Body of pancreas (tissue), 4 donors: Measurements from ENCODE around the gene PPRC1. TPM values are rescaled to one million over a fixed set of nuclear protein-coding genes. Genes with fewer than 3 reads are reported as not detected.

Experiments
- ATAC-seq: fragments of 150-250 bp; one replicate; pipeline ENCODE4 v1.9.1; 2016
- DNase-seq, 4 donors: peaks; one replicate each; pipeline ENCODE4 v3.0.0-alpha.2; 2019
- H3K27ac ChIP-seq, 4 donors: fragments of 200-600 bp; sonication (generic); 1 replicate in 3 of 4; 2 replicates in 1 of 4; pipeline versions ENCODE4 v1.5.1 to v1.6.1; 2016 to 2019; ENCODE audit warnings: mild to moderate bottlenecking in 1 of 4, mixed read lengths in 1 of 4, moderate library complexity in 1 of 4
- H3K27me3 ChIP-seq, 2 donors: fragments of 200-600 bp; sonication (generic); one replicate each; pipeline ENCODE4 v1.6.0; 2016; ENCODE audit warnings: mild to moderate bottlenecking in 1 of 2
- H3K36me3 ChIP-seq, 2 donors: fragments of 200-600 bp; sonication (generic); replicated peaks in 1 of 2; 2 replicates each; pipeline ENCODE4 v1.5.1; 2016; ENCODE audit warnings: low read depth in 2 of 2; ENCODE audit not compliant: insufficient read depth in 1 of 2
- H3K4me1 ChIP-seq: fragments of 200-600 bp; sonication (generic); one replicate; pipeline ENCODE4 v1.6.0; 2016
- H3K4me3 ChIP-seq, 2 donors: fragments of 200-600 bp; sonication (generic); 1 replicate in 1 of 2; 2 replicates in 1 of 2; pipeline ENCODE4 v1.5.1; 2016 to 2019
- H3K9me3 ChIP-seq, 3 donors: fragments of 200-600 bp; sonication (generic); 1 replicate in 2 of 3; 2 replicates in 1 of 3; pipeline ENCODE4 v1.5.1; 2016
- POLR2A ChIP-seq, 3 donors: fragments of 450-650 bp; IDR thresholded peaks; one replicate each; pipeline ENCODE4 v1.6.1; 2016; ENCODE audit warnings: antibody characterized with exemption in 3 of 3, mild to moderate bottlenecking in 2 of 3
- WGBS, 2 donors: methylation state at CpG; one replicate each; pipeline ENCODE4 v1.1.5; 2017; 5-methylcytosine and 5-hydroxymethylcytosine counted together
- intact Hi-C: fragments of 100-400 bp; cut with DNase I; formaldehyde crosslinking; loops from one replicate; pipeline ENCODE4 v1.15.1; 2023
- total RNA-seq, 2 donors: library from RNA; depleted of rRNA; stranded (reverse); fragments of >200 nt; gene quantifications; one replicate each; pipeline ENCODE4 v1.1.0, GENCODE V29; 2016
- TF ChIP-seq, protein P1 (sequence below), 7 experiments: fragments of 450-650 bp in 4 of 7; fragments of 200-600 bp in 3 of 7; sonication (generic) in 3 of 7; IDR thresholded peaks; one replicate each; pipeline ENCODE4 v1.5.1; 2016 to 2019; ENCODE audit warnings: antibody characterized with exemption in 7 of 7

Gene PPRC1
- total RNA-seq, 2 donors from 2014 or later: 17.9 to 37.6 TPM

DNA sequence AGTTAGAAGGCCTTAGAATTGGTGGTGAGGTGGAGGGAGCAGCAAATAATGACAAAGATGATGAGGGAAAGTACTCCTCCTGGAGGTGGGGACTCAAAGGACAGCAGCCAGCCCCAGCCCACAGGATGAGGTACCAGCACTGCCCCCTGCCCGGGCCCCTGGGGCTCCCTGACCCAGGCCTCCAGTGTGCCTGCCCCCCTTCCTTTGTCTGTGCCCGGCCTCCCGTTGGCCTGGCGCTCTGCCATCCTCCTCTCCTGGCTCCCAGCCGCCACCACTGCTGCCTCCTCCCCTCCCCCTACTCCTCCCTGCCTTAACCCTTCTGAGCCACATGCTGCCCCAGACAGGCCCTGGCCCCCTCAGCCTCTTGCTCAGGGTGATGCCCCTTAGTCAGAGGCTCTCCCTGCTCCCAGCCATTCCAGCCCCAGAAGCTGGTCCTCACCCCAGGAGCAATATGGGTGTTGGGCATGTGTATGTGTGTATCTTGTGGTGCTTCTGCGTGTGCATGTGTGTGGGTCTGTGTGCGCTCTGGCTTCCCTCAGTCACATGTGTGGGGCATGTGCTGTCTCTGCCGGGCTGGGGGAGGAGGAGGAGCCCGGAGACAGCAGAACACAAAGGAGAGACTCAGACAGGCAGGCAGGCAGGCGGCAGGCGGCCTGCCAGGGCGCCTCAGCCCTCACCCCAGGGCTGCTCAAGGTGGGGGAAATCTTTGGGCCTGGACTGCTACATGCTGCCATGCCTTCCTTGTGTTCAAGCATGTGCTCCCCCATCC lies 15.3 kb upstream of the PPRC1 start:
- intact Hi-C loops: no loop called here
- 2 to 8% methylated on average over 8 to 12 of the region's 12 CpGs for WGBS, 2 donors
- TF ChIP-seq POLR2A (IDR thresholded peaks at IDR 0.05): peak in 1 of 3 donors; percentile 8
- TF ChIP-seq, protein P1, sequence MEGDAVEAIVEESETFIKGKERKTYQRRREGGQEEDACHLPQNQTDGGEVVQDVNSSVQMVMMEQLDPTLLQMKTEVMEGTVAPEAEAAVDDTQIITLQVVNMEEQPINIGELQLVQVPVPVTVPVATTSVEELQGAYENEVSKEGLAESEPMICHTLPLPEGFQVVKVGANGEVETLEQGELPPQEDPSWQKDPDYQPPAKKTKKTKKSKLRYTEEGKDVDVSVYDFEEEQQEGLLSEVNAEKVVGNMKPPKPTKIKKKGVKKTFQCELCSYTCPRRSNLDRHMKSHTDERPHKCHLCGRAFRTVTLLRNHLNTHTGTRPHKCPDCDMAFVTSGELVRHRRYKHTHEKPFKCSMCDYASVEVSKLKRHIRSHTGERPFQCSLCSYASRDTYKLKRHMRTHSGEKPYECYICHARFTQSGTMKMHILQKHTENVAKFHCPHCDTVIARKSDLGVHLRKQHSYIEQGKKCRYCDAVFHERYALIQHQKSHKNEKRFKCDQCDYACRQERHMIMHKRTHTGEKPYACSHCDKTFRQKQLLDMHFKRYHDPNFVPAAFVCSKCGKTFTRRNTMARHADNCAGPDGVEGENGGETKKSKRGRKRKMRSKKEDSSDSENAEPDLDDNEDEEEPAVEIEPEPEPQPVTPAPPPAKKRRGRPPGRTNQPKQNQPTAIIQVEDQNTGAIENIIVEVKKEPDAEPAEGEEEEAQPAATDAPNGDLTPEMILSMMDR (IDR thresholded peaks at IDR 0.05): no peak
- Histone ChIP-seq H3K9me3 (no peaks in the 10 kb centered on the region), H3K27me3 (no peaks in the 10 kb centered on the region), H3K27ac (peak overlapping the region; percentile 92 to 94 (median 93)), H3K4me1 (peaks cover 74% of the 10 kb centered on the region), H3K4me3 (no peak overlapping the region), H3K36me3 (no peaks in the 10 kb centered on the region)
- ATAC-seq: peak; percentile 25
- DNase-seq: peak; percentile 85 to 92 (median 88)

DNA sequence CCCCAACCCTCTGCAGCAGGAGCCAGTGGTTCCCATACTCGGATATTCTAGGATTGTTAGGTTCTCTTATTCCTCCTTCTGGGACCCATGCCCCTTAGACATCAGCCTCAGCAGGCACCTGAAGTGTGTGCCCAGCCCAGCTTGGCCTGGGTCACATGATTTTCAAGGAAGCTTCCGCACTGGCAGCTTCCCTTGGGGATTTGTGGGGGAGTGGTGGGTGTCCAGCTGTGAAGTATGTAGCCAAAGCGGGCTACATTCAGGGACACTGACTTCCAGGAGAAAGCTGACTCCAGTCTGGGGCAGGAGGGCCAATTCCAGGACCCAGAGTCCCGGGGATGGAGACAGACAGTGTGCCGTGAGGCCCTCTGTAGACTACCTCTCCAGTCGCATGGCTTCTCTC lies 14.0 kb upstream of the PPRC1 start:
- Histone ChIP-seq H3K4me3 (peak overlapping the region in 1 of 2 donors; percentile 67), H3K9me3 (no peaks in the 10 kb centered on the region), H3K27ac (peak overlapping the region; percentile 92 to 94 (median 93)), H3K27me3 (no peaks in the 10 kb centered on the region), H3K36me3 (no peaks in the 10 kb centered on the region), H3K4me1 (peaks cover 61% of the 10 kb centered on the region)
- DNase-seq (peak in 3 of 4 donors; percentile 34 to 38 (median 35)), ATAC-seq (no peak)
- intact Hi-C loops: no loop called here
- 5 to 7% methylated on average over 2 to 6 of the region's 6 CpGs for WGBS, 2 donors
- no peak for TF ChIP-seq POLR2A (IDR thresholded peaks at IDR 0.05)
- TF ChIP-seq, protein P1 (IDR thresholded peaks at IDR 0.05): no peak

DNA sequence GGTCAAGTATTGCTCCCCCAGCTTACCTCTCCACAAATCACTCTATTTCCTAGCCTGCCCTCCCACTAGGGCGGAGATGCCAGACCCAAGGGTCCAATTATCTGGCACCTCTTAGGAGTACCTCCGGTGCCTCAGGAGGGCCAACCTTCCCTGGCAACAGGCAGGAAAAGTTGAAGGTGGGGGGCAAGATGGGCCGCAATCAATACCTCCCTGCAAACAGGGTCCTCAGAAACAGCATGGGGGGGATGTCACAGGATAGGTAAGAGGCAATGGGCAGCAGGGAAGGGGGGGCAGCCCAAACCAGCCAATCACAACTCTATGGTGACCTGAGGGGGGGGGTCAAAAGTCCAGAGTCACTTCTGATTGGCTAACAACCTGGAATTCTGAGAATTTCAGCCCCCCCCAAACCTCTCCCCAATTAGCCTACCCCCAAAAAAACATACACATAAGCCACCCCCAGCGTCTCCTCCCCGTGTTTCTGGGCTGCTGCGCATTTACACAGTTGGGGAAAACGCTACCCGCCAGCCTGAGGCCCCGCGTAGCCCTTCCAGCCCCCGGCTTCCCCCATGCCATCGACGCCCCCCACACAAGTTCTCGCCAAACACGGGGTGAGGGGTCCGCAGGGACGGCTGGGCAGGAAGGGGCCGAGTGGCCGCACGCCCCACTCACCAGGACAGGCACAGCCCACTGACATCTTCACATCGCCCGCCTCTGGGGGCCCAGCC lies 13.3 kb upstream of the PPRC1 start:
- 0% methylated on average over 6 to 16 of the region's 22 CpGs for WGBS, 2 donors
- DNase-seq: peak; percentile 62 to 80 (median 71)
- Histone ChIP-seq H3K4me1 (peaks cover 56% of the 10 kb centered on the region), H3K9me3 (no peaks in the 10 kb centered on the region), H3K36me3 (no peaks in the 10 kb centered on the region), H3K27ac (peak overlapping the region; percentile 92 to 94 (median 93)), H3K27me3 (no peaks in the 10 kb centered on the region), H3K4me3 (peak overlapping the region; percentile 62 to 67)
- intact Hi-C loops: no loop called here
- no peak for TF ChIP-seq POLR2A (IDR thresholded peaks at IDR 0.05)
- TF ChIP-seq, protein P1 (IDR thresholded peaks at IDR 0.05): no peak
- ATAC-seq: peak; percentile 37

DNA sequence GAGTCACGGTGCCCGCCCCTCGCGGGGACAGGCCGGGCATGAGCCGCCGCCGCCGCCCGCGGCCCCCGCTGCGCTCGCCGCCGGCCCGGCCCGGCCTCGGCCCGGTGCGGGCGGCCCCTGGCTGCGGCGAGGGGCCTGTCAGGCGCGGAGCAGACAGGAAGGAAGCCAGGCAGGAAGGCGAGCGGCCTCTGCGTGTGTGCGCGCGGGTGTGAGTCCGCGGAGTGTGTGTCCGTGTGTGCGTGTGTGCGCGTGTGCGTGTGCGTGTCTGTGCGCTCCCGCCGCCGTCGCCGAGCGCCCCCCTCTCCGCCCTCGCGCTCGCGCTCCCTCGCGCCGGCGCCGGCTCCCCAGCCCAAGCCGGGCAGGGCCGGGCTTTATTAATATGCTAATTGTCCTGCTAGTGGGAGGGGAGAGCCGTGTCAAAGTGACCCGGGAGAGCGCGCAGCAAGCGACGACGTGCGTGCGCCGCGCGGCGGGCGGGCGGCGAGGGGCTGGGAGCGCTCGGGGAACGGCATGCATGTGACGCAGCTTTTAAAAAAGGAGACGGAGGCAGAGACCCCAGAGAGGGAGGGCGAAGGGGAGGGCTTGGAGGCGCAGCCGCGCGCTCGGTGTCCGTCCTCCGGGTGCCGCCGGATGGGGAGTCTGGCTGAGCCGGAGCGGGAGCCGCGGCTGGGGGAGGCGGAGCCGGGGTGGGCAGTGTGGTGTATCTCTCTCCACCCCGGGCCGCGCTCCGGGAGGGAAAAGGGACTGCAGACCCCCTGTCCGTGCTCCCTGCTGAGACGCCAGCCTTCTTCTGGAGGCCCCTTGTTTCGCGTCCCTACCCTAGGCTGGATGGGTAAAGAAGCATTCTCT lies 12.5 kb upstream of the PPRC1 start, which contains the start of gene LDB1:
Gene LDB1 (minus strand): TSS at position 227 of the 849 bp plus-strand sequence. CDS start 258 bp downstream, outside the sequence.
- Histone ChIP-seq H3K4me3 (peak within 1 kb of the TSS; percentile 67 to 73), H3K27ac (peak within 1 kb of the TSS; percentile 92 to 94 (median 93)), H3K27me3 (no peaks in the 10 kb centered on the region), H3K4me1 (peaks cover 51% of the 10 kb centered on the region), H3K36me3 (no peaks in the 10 kb centered on the region), H3K9me3 (no peaks in the 10 kb centered on the region)
- DNase-seq (peak; percentile 73 to 84 (median 80)), ATAC-seq (peak; percentile 81)
- intact Hi-C loops: no loop called here
- TF ChIP-seq, protein P1 (IDR thresholded peaks at IDR 0.05): peak in 4 of 7 experiments; percentile 14 to 53 (median 33)
- peak; percentile 76 to 87 (median 80) for TF ChIP-seq POLR2A (IDR thresholded peaks at IDR 0.05)
- WGBS, 2 donors: 0% methylated on average over 5 to 89 of the region's 104 CpGs
